ENCODE results near the gene TNFSF12. TPM values are rescaled to one million over a fixed set of nuclear protein-coding genes. Genes with fewer than 3 reads are reported as not detected.

The TNFSF12 gene
- total RNA-seq, 1 experiment from 2014 or later = 7.1 TPM

DNA sequence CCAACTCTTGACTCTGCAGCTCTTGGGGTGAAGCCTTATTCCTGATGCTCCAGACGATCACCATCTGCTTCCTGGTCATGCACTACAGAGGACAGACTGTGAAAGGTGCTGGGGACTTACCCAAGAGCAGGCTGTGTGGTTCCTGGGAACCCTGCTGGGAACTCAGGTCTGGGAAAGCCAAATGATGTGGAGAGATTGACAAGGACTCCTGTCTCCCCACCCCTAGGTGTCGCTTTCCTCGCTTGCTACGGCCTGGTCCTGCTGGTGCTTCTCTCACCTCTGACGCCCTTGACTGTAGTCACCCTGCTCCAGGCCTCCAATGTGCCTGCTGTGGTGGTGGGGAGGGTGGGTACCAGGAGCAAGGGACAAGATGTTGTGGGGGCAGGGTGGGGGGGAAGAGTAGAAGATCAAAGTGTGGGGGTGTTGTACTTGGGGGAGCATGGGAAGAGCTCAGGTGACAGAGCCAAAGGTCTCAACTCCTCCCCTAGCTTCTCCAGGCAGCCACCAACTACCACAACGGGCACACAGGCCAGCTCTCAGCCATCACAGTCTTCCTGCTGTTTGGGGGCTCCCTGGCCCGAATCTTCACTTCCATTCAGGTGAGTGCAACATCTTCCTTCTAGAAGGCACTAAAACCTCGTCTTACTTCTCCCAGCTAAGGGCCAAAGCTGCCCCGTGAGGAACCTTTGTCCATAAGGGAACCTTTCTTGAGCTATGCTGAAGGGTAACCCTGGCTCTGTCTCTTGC lies 38.0 kb downstream of the TNFSF12 start:
- H4K20me1 ChIP-seq (ENCODE audit: control insufficient read depth, insufficient read depth, insufficient read length) = no peaks in the 10 kb centered on the region
- H3K79me2 ChIP-seq (ENCODE audit: insufficient read depth, low read length) = no peaks in the 10 kb centered on the region; the same call in 1 of the 2 replicates
- no peak overlapping the region for H4K5ac ChIP-seq (ENCODE audit: insufficient read length, low read depth, low read length)
- no peak overlapping the region for H2BK12ac ChIP-seq (ENCODE audit: insufficient read length, low read depth, low read length)
- H3K18ac ChIP-seq (ENCODE audit: insufficient read length, low read depth, low read length) = no peak overlapping the region
- Mint-ChIP-seq H3K27me3 (ENCODE audit: low read depth) (no peaks in the 10 kb centered on the region; the same call in 1 of the 2 replicates), H3K4me1 (peaks cover 31 to 60% of the 10 kb centered on the region in 2 experiments), H3K27ac (peak overlapping the region in 1 of 3 experiments; percentile 46; a peak in 1 of 7 replicates), H3K36me3 (ENCODE audit: insufficient read depth in 1 of 3, low read depth in 3 of 3) (peaks cover 13 to 43% (median 35%) of the 10 kb centered on the region in 3 experiments), H3K4me3 (no peak overlapping the region), H3K9me3 (peaks cover 0 to 3% of the 10 kb centered on the region in 2 experiments; a peak in 1 of 5 replicates)
- no CpG with 5 or more reads among the region's 9 CpGs for WGBS (ENCODE audit: extremely low coverage, insufficient read length, low lambda C conversion rate)
- TF ChIP-seq, protein P1, sequence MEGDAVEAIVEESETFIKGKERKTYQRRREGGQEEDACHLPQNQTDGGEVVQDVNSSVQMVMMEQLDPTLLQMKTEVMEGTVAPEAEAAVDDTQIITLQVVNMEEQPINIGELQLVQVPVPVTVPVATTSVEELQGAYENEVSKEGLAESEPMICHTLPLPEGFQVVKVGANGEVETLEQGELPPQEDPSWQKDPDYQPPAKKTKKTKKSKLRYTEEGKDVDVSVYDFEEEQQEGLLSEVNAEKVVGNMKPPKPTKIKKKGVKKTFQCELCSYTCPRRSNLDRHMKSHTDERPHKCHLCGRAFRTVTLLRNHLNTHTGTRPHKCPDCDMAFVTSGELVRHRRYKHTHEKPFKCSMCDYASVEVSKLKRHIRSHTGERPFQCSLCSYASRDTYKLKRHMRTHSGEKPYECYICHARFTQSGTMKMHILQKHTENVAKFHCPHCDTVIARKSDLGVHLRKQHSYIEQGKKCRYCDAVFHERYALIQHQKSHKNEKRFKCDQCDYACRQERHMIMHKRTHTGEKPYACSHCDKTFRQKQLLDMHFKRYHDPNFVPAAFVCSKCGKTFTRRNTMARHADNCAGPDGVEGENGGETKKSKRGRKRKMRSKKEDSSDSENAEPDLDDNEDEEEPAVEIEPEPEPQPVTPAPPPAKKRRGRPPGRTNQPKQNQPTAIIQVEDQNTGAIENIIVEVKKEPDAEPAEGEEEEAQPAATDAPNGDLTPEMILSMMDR (conservative IDR thresholded peaks at IDR 0.05) = peak; percentile 47
- no peaks in the 10 kb centered on the region for H3K9me3 ChIP-seq (ENCODE audit: control insufficient read depth, low read depth, low read length)
- no peak overlapping the region for H3T11ph ChIP-seq (ENCODE audit: low read length)
- no peak overlapping the region for H4K8ac ChIP-seq (replicated peaks; ENCODE audit: insufficient read length, low read depth, low read length)
- H3K9ac ChIP-seq (ENCODE audit: extremely low read depth, insufficient read length, low read length) = no peak overlapping the region
- H3K4ac ChIP-seq (ENCODE audit: low read depth, low read length) = no peak overlapping the region
- H3K4me1 ChIP-seq (ENCODE audit: insufficient read depth, low read length) = no peaks in the 10 kb centered on the region; the same call in 1 of the 2 replicates
- no peak overlapping the region for H3K23ac ChIP-seq (ENCODE audit: insufficient read length, low read depth, low read length)
- no peaks in the 10 kb centered on the region for H3K79me1 ChIP-seq (ENCODE audit: insufficient read depth, low read depth, low read length, poor library complexity, severe bottlenecking)
- peaks cover 13% of the 10 kb centered on the region for H3K23me2 ChIP-seq (ENCODE audit: insufficient read length, low read depth, low read length, poor library complexity, severe bottlenecking)
- H3K14ac ChIP-seq (ENCODE audit: insufficient read depth, low read length) = no peak overlapping the region
- H3K27me3 ChIP-seq (ENCODE audit: insufficient read depth, low read length) = no peaks in the 10 kb centered on the region
- no peak overlapping the region for H2BK20ac ChIP-seq (ENCODE audit: low read depth, low read length, poor library complexity, severe bottlenecking)
- H3K27ac ChIP-seq (ENCODE audit: insufficient read length, low read depth, low read length) = no peak overlapping the region
- no peak overlapping the region for H2AK5ac ChIP-seq (ENCODE audit: insufficient read length, low read length)
- no peak overlapping the region for H3K4me2 ChIP-seq (ENCODE audit: insufficient read depth, insufficient read length, low read length)
- no peak overlapping the region for H2AFZ ChIP-seq (ENCODE audit: low read length)
- no peak overlapping the region for H4K91ac ChIP-seq (ENCODE audit: insufficient read length, low read depth, low read length)
- DNase-seq = peak; percentile 84
- H2BK15ac ChIP-seq (ENCODE audit: low read depth, low read length) = no peak overlapping the region
- no peak overlapping the region for H3K56ac ChIP-seq (ENCODE audit: insufficient read length, low read depth, low read length)
- no peak overlapping the region for H2BK5ac ChIP-seq (ENCODE audit: insufficient read length, low read length)
- H2BK120ac ChIP-seq (ENCODE audit: low read depth, low read length, poor library complexity, severe bottlenecking) = no peak overlapping the region

All from H9 (cell line).